ENCODE results near the gene DLGAP4.
"Not testable (repeated sequence)": the region's sequence is repeated elsewhere in the genome, so short reads cannot be mapped to it uniquely, and the experiment has no call there.

Gene DLGAP4

GRCh38 chr20:36355469-36356171, 49.5 kb downstream of the DLGAP4 start:
- DNase-seq: no peak

GRCh38 chr20:36359668-36360406, 53.7 kb downstream of the DLGAP4 start:
- no peak for DNase-seq

GRCh38 chr20:36360429-36360828, 54.3 kb downstream of the DLGAP4 start:
- no peak for DNase-seq

- DNase-seq: no peak
Measured at GRCh38 chr20:36361406-36361805, 55.3 kb downstream of the DLGAP4 start.

GRCh38 chr20:36362261-36362660, 56.1 kb downstream of the DLGAP4 start:
- DNase-seq: no peak

- DNase-seq: no peak
Measured at GRCh38 chr20:36362978-36363713, 57.0 kb downstream of the DLGAP4 start.

- no peak for DNase-seq
Measured at GRCh38 chr20:36364506-36364905, 58.4 kb downstream of the DLGAP4 start.

- DNase-seq: no peak
Measured at GRCh38 chr20:36366623-36367369, 60.7 kb downstream of the DLGAP4 start.

GRCh38 chr20:36367370-36367745, 61.2 kb downstream of the DLGAP4 start:
- DNase-seq: no peak

GRCh38 chr20:36367907-36368799, 62.0 kb downstream of the DLGAP4 start:
- DNase-seq: no peak

GRCh38 chr20:36368869-36369268, 62.7 kb downstream of the DLGAP4 start:
- DNase-seq: no peak

GRCh38 chr20:36369739-36370138, 63.6 kb downstream of the DLGAP4 start:
- no peak for DNase-seq

- no peak for DNase-seq
Measured at GRCh38 chr20:36370991-36371790, 65.1 kb downstream of the DLGAP4 start.

- DNase-seq: no peak
Measured at GRCh38 chr20:36372666-36373065, 66.5 kb downstream of the DLGAP4 start.

GRCh38 chr20:36373089-36373488, 67.0 kb downstream of the DLGAP4 start:
- no peak for DNase-seq

- no peak for DNase-seq
Measured at GRCh38 chr20:36374995-36375394, 68.9 kb downstream of the DLGAP4 start.

GRCh38 chr20:36377348-36378326, 71.5 kb downstream of the DLGAP4 start:
- no peak for DNase-seq

GRCh38 chr20:36378686-36379085, 72.5 kb downstream of the DLGAP4 start:
- no peak for DNase-seq

- DNase-seq: not testable (repeated sequence)
Measured at GRCh38 chr20:36379914-36380313, 73.8 kb downstream of the DLGAP4 start.

All from fibroblast of skin of right quadriceps (primary cell).